ENCODE measurements around the gene ZNF567. TPM values are rescaled to one million over a fixed set of nuclear protein-coding genes. Genes with fewer than 3 reads are reported as not detected.

Gene ZNF567
- 3.7 and 4.4 TPM in 2 replicates for total RNA-seq

DNA sequence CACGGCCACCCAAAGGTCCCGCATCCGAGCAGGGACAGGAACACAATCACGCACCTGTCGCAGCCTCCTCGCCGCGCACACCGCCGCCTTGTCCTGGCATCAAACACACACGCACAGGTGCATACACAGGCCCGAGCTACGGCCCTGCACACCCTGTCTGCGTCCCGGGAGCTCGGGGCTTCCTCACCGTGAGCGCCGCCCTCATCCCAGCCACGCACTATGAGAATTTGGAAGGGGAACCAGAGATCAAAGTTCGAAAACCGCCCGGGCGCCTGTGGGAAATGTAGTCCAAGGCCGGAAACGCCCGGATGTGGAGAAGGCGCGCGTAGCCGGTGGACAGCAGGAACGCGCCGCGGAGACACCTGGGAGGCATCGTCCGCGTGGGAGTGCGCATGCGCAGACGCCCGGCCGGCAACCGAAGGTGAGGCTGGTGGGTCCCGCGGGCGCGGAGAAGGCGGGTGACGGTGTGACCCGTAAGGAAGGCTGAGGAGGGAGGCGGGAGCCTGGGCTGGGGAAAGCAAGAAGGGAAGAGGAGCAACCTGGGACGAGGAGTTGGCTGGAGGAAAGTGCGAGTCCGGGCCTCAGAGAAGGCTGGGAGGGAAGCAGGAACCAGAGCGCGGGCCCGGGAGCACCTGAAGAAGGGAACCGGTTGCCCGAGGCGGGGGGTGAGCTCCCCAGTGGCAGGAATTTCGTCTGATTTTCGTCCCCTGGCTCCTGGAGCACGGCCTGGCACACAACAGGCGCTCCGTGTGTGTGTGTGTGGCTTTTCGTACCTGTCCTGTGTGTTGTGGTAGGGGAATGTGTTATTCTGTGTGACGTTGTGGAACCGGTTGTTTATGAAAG is at the start of gene ZNF567:
ZNF567 (plus strand) TSS at position 399 of the 843 bp plus-strand sequence. CDS start 7,256 bp downstream, outside the sequence.

Other genes with a start within 250 kb of the ZNF567 start
- 4.2 and 5.8 TPM in 2 replicates for gene ZNF566, start 198.1 kb upstream of the ZNF567 start, total RNA-seq
- gene ZNF260, start 159.3 kb upstream of the ZNF567 start, total RNA-seq: 5.4 and 6.6 TPM in 2 replicates
- gene ZNF529, start 114.3 kb upstream of the ZNF567 start, total RNA-seq: 2.7 and 4.1 TPM in 2 replicates
- gene ZNF382, start 82.3 kb upstream of the ZNF567 start, total RNA-seq: 2.1 and 3.7 TPM in 2 replicates
- gene ZNF461, start 20.8 kb upstream of the ZNF567 start, total RNA-seq: 2.5 and 4.6 TPM in 2 replicates
- 3.0 and 3.9 TPM in 2 replicates for gene ZNF850, start 85.2 kb downstream of the ZNF567 start, total RNA-seq
- gene ZNF790, start 150.8 kb downstream of the ZNF567 start, total RNA-seq: 2.9 and 3.1 TPM in 2 replicates
- gene ZNF345, start 163.3 kb downstream of the ZNF567 start, total RNA-seq: 0.89 and 3.7 TPM in 2 replicates
- gene ZNF829, start 228.7 kb downstream of the ZNF567 start, total RNA-seq: 1.4 and 1.9 TPM in 2 replicates
- 1.3 and 3.0 TPM in 2 replicates for gene ZNF568, start 228.7 kb downstream of the ZNF567 start, total RNA-seq